Ascending aorta (tissue), 2 donors: ENCODE data around the gene SLC25A29. TPM values are rescaled to one million over a fixed set of nuclear protein-coding genes. Genes with fewer than 3 reads are reported as not detected.
A peak's percentile ranks its signal among the peaks of the same experiment; 100 is the strongest.
"Not testable (repeated sequence)": the region's sequence is repeated elsewhere in the genome, so short reads cannot be mapped to it uniquely, and the experiment has no call there.

Experiments used
- DNase-seq, 2 donors: peaks; one replicate each; pipeline ENCODE4 v3.0.0-alpha.2; 2019; ENCODE audit warnings: low spot score in 2 of 2
- H3K27ac ChIP-seq, 2 donors: fragments of 200-600 bp; sonication (generic); one replicate each; pipeline ENCODE4 v1.5.1; 2016 to 2017; ENCODE audit warnings: mild to moderate bottlenecking in 1 of 2
- H3K27me3 ChIP-seq: fragments of 200-600 bp; sonication (generic); one replicate; pipeline ENCODE4 v1.5.1; 2017
- H3K36me3 ChIP-seq, 2 donors: fragments of 200-600 bp; sonication (generic); one replicate each; pipeline ENCODE4 v1.5.1; 2016
- H3K4me1 ChIP-seq, 2 donors: fragments of 200-600 bp; sonication (generic); one replicate each; pipeline ENCODE4 v1.5.1; 2016 to 2017; ENCODE audit warnings: mild to moderate bottlenecking in 1 of 2
- H3K4me3 ChIP-seq, 2 donors: fragments of 200-600 bp; sonication (generic); one replicate each; pipeline ENCODE4 v1.5.1; 2016 to 2017; ENCODE audit warnings: mild to moderate bottlenecking in 1 of 2
- H3K9me3 ChIP-seq, 2 donors: fragments of 200-600 bp; sonication (generic); one replicate each; pipeline ENCODE4 v1.5.1; 2016
- CTCF ChIP-seq, 3 experiments: fragments of 200-600 bp in 2 of 3; fragments of 450-650 bp in 1 of 3; sonication (generic) in 2 of 3; IDR thresholded peaks; one replicate each; pipeline ENCODE4 v1.5.1; 2016 to 2019; ENCODE audit warnings: antibody characterized with exemption in 3 of 3, mild to moderate bottlenecking in 1 of 3, moderate library complexity in 1 of 3
- intact Hi-C: fragments of 100-400 bp; cut with DNase I; formaldehyde crosslinking; loops from one replicate; pipeline ENCODE4 v1.15.1; 2023
- total RNA-seq: library from RNA; depleted of rRNA; stranded (reverse); fragments of >200 nt; gene quantifications from one replicate; pipeline ENCODE4 v1.1.0, GENCODE V29; 2016

SLC25A29 gene
- total RNA-seq, 1 donor from 2014 or later: 193 TPM

- H3K9me3 ChIP-seq: no peaks in the 10 kb centered on the region
- H3K27me3 ChIP-seq: no peaks in the 10 kb centered on the region
- DNase-seq: no peak
- no peak for TF ChIP-seq CTCF (IDR thresholded peaks at IDR 0.05)
- intact Hi-C loops: no loop called here
- H3K4me3 ChIP-seq: no peak overlapping the region
- H3K27ac ChIP-seq: no peak overlapping the region
- H3K36me3 ChIP-seq: peaks cover 23 to 68% of the 10 kb centered on the region in 2 donors
- H3K4me1 ChIP-seq: no peaks in the 10 kb centered on the region
Measured at GRCh38 chr14:100348253-100348729, 42.0 kb upstream of the SLC25A29 start.

- H3K27me3 ChIP-seq: no peaks in the 10 kb centered on the region
- no peak for TF ChIP-seq CTCF (IDR thresholded peaks at IDR 0.05)
- DNase-seq: no peak
- no peak overlapping the region for H3K27ac ChIP-seq
- H3K4me3 ChIP-seq: no peak overlapping the region
- H3K9me3 ChIP-seq: no peaks in the 10 kb centered on the region
- intact Hi-C loops: no loop called here
- H3K4me1 ChIP-seq: peaks cover 3 to 5% of the 10 kb centered on the region in 2 donors
- peaks cover 27 to 61% of the 10 kb centered on the region in 2 donors for H3K36me3 ChIP-seq
Measured at GRCh38 chr14:100346306-100347091, 40.3 kb upstream of the SLC25A29 start.

GRCh38 chr14:100345711-100346110, 39.5 kb upstream of the SLC25A29 start:
- Histone ChIP-seq H3K9me3 (no peaks in the 10 kb centered on the region), H3K36me3 (peaks cover 22 to 53% of the 10 kb centered on the region in 2 donors), H3K4me1 (peaks cover 3 to 8% of the 10 kb centered on the region in 2 donors), H3K27me3 (no peaks in the 10 kb centered on the region), H3K27ac (no peak overlapping the region), H3K4me3 (no peak overlapping the region)
- no peak for DNase-seq
- intact Hi-C loops: no loop called here
- TF ChIP-seq CTCF (IDR thresholded peaks at IDR 0.05): no peak

- DNase-seq: not testable (repeated sequence)
Measured at GRCh38 chr14:100344657-100345056, 38.4 kb upstream of the SLC25A29 start.

GRCh38 chr14:100342826-100343225, 36.6 kb upstream of the SLC25A29 start:
- intact Hi-C loops, H3K27ac ChIP-seq, H3K4me3 ChIP-seq, H3K9me3 ChIP-seq, DNase-seq, H3K4me1 ChIP-seq, H3K27me3 ChIP-seq: not testable (repeated sequence)
- H3K36me3 ChIP-seq: peaks cover 23 to 41% of the 10 kb centered on the region in 2 donors

More at GRCh38 chr14:100344657-100345056, 38.4 kb upstream of the SLC25A29 start:
- intact Hi-C loops, H3K4me3 ChIP-seq, H3K4me1 ChIP-seq, H3K27ac ChIP-seq, H3K9me3 ChIP-seq, H3K27me3 ChIP-seq: not testable (repeated sequence)
- peaks cover 19 to 52% of the 10 kb centered on the region in 2 donors for H3K36me3 ChIP-seq

GRCh38 chr14:100342195-100342594, 36.0 kb upstream of the SLC25A29 start:
- intact Hi-C loops: no loop called here
- H3K4me1 ChIP-seq: peaks cover 3 to 8% of the 10 kb centered on the region in 2 donors
- no peak for DNase-seq
- no peak overlapping the region for H3K4me3 ChIP-seq
- no peak for TF ChIP-seq CTCF (IDR thresholded peaks at IDR 0.05)
- no peaks in the 10 kb centered on the region for H3K27me3 ChIP-seq
- H3K36me3 ChIP-seq: peaks cover 27 to 39% of the 10 kb centered on the region in 2 donors
- H3K27ac ChIP-seq: peak overlapping the region; percentile 61 to 69
- H3K9me3 ChIP-seq: no peaks in the 10 kb centered on the region
